GM18499 (cell line): ENCODE measurements around the gene SIM1.
"Not testable (repeated sequence)": the region's sequence is repeated elsewhere in the genome, so short reads cannot be mapped to it uniquely, and the experiment has no call there.

Source experiments
- ATAC-seq: cut with Tn5 transposase; IDR thresholded peaks from one replicate; pipeline ENCODE4 v1.9.1; 2021; ENCODE audit warnings: moderate number of reproducible peaks; ENCODE audit not compliant: insufficient read depth, unreplicated experiment

Gene SIM1

GRCh38 chr6:100371591-100371990 lies 93.1 kb downstream of the SIM1 start:
- ATAC-seq = no peak

- no peak for ATAC-seq
These were observed 94.5 kb downstream of the SIM1 start for GRCh38 chr6:100370265-100370664.

GRCh38 chr6:100366419-100366818 lies 98.3 kb downstream of the SIM1 start:
- no peak for ATAC-seq

- no peak for ATAC-seq
These were observed 101.1 kb downstream of the SIM1 start for GRCh38 chr6:100363651-100364050.

- ATAC-seq = not testable (repeated sequence)
These were observed 109.7 kb downstream of the SIM1 start for GRCh38 chr6:100354736-100355641.

- ATAC-seq = no peak
These were observed 111.3 kb downstream of the SIM1 start for GRCh38 chr6:100353276-100354015.

GRCh38 chr6:100350139-100350538 lies 114.6 kb downstream of the SIM1 start:
- ATAC-seq = no peak

- ATAC-seq = no peak
These were observed 115.4 kb downstream of the SIM1 start for GRCh38 chr6:100349366-100349765.

GRCh38 chr6:100347901-100348550 lies 116.7 kb downstream of the SIM1 start:
- ATAC-seq = no peak

GRCh38 chr6:100346828-100347227 lies 117.9 kb downstream of the SIM1 start:
- no peak for ATAC-seq

GRCh38 chr6:100346203-100346602 lies 118.5 kb downstream of the SIM1 start:
- ATAC-seq = no peak

- ATAC-seq = no peak
These were observed 120.0 kb downstream of the SIM1 start for GRCh38 chr6:100344761-100345160.

- ATAC-seq = no peak
These were observed 120.4 kb downstream of the SIM1 start for GRCh38 chr6:100344321-100344720.

GRCh38 chr6:100343316-100344077 lies 121.2 kb downstream of the SIM1 start:
- ATAC-seq = no peak

GRCh38 chr6:100342830-100343229 lies 121.9 kb downstream of the SIM1 start:
- no peak for ATAC-seq

GRCh38 chr6:100339574-100340255 lies 125.0 kb downstream of the SIM1 start:
- ATAC-seq = no peak

- ATAC-seq = no peak
These were observed 126.6 kb downstream of the SIM1 start for GRCh38 chr6:100338090-100338489.

GRCh38 chr6:100336876-100337275 lies 127.8 kb downstream of the SIM1 start:
- no peak for ATAC-seq

GRCh38 chr6:100335991-100336390 lies 128.7 kb downstream of the SIM1 start:
- ATAC-seq = no peak
